ENCODE data around the gene INO80D.
A peak's percentile ranks its signal among the peaks of the same experiment; 100 is the strongest.
"Not testable (repeated sequence)": the region's sequence is repeated elsewhere in the genome, so short reads cannot be mapped to it uniquely, and the experiment has no call there.

INO80D gene, protein sequence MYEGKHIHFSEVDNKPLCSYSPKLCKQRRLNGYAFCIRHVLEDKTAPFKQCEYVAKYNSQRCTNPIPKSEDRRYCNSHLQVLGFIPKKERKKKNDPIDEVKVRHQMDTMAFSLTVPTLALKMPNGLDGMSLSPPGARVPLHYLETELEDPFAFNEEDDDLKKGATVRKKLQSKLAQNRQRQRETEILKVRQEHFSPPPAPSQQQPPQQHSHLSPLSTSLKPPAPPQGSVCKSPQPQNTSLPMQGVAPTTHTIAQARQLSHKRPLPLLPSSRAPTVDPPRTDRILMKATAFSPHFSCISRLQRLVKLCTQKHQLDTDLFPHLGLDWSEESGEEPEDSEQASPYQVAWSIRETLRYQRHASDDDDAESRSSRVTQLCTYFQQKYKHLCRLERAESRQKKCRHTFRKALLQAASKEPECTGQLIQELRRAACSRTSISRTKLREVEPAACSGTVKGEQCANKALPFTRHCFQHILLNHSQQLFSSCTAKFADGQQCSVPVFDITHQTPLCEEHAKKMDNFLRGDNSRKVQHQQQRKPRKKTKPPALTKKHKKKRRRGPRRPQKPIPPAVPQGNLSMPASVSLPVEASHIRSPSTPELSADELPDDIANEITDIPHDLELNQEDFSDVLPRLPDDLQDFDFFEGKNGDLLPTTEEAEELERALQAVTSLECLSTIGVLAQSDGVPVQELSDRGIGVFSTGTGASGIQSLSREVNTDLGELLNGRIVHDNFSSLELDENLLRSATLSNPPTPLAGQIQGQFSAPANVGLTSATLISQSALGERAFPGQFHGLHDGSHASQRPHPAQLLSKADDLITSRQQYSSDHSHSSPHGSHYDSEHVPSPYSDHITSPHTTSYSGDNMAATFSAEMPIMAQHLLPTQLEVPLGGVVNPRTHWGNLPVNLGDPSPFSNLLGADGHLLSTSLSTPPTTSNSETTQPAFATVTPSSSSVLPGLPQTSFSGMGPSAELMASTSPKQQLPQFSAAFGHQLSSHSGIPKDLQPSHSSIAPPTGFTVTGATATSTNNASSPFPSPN

DNA sequence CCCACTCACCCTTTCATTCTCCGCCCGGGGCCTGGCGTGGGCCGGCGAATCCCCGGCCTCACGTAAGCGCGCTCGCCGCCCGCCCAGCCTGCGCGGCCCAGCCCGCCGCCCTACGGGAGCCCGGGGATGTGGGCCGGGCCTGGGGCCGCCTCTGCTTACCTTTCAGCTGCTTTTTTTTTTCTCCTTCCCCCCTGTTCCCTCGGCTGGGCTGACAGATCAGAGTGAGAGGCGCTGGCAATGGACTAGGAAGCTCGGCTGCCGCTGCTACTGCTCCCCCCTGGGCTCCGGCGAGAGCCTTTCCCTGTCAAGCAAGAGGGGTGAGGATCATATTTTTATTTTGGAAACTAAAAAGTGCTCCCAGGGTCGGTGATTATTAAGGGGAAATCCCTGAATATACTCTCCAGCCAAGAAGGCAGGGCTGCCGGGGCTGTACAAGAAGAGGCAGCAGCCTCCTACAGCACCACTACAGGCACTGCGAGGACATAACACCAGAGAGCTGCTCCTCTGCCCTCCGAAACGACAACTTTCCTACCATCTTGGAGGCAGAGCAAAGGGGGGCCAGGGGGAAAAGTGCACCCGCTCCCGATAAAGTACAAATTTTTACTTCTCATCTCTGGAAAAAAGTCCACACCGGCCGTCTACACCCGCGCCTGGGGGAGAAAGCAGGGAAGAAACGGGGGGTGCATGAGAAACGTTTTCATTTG, at the start of gene INO80D:
INO80D (minus strand) TSS at position 433 of the 704 bp plus-strand sequence. CDS start 23,158 bp downstream, outside the sequence.
- DNase-seq, result peak; percentile 84

DNA sequence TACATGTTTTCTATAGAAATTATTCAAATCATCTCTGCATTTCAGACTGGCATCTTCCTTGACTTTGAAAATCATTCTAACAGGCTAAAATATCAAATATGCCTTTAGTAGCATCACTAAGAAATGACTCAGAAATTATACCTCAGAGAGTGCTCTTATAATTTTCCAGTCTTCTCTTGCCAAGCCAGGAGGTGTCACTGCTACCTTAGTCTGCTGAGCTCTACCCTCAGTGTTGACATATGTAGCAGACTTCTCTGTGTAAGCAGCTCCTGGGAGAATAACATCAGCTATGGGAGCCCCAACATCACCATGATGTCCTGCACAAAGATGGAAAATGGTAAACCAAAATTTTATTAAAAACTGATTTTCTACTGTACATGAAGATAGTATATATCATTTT, 41.7 kb upstream of the INO80D start:
- no peak for DNase-seq

- DNase-seq, result no peak
Observed at GRCh38 chr2:206125901-206126300, 39.9 kb upstream of the INO80D start.

DNA sequence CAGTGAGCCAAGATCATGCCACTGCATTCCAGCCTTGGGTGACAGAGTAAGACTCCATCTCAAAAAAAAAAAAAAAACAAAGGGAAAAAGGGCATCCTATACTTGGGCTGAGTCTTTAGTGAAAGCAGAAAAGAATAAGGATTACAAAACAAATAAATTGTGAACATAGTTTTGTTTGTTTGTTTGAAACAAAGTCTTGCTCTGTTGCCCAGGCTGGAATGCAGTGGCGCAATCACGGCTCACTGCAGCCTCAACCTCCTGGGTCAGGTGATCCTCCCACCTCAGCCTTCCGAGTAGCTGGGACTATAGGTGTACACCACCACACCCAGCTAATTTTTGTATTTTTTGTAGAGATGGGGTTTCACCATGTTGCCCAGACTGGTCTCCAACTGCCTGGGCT, 36.6 kb upstream of the INO80D start:
- DNase-seq, result not testable (repeated sequence)

- no peak for DNase-seq
Observed at GRCh38 chr2:206116278-206116677, 30.3 kb upstream of the INO80D start.

DNA sequence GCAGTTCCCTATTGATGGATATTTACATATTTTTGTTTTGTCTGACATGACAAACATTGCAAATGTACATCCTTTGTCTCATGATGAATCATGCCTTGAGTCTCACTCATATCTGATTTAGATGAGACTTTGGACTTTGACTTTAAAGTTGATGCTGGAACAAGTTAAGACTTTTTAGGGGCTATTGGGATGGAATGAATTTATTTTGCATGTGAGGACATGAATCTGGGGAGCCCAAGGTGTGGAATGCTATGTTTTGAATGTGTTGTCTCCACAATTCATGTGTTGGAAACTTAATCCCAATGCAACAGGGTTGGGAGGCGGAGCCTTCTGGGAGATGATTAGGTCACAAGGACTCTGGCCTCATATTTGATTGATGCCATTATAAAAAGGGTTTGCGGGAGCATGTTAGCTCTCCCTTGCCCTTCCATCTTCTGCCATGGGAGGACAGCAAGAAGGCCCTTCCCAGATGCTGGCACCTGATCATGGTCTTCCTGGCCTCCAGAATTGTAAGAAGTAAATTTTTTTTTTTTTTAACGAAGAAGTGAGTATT, 29.1 kb upstream of the INO80D start:
- DNase-seq, result no peak

GRCh38 chr2:206112846-206113547, 27.0 kb upstream of the INO80D start:
- no peak for DNase-seq

DNA sequence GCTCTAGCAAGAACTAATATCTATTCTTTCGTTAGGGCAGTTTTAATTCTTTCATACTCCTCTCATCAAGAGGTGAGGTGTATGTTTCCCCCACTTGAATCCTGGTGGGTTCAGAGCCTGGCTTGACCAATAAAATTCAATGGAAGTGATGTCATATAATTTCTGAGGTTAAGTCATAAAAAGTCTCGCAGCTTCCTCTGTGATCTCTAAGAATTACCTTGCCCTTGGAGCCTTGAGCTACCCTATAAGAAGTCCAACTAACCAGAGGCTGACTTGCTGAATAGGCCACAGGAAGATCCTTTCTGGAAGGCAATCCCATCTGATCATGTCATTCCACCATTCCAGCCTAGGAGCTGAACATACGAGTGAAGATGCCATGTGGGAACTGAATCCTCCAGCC, 26.1 kb upstream of the INO80D start:
- no peak for DNase-seq

GRCh38 chr2:206108713-206109112, 22.7 kb upstream of the INO80D start:
- DNase-seq, result no peak

DNA sequence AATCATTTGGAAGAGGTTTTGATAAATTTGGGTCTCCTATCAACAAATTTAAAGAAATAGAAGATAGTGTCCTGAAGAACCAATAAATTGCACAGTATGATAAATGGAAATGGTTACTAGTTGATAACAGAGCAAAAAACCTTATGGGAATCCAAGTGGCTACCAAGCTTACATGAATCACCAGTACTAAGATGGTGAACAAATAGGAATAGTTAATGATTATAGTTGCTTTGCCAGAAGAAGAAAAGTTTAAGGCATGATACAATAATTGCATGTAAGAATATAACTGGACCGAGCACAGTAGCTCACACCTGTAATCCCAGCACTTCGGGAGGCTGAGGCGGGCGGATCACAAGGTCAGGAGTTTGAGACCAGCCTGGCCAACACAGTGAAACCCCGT, 19.6 kb upstream of the INO80D start:
- DNase-seq, result no peak

DNA sequence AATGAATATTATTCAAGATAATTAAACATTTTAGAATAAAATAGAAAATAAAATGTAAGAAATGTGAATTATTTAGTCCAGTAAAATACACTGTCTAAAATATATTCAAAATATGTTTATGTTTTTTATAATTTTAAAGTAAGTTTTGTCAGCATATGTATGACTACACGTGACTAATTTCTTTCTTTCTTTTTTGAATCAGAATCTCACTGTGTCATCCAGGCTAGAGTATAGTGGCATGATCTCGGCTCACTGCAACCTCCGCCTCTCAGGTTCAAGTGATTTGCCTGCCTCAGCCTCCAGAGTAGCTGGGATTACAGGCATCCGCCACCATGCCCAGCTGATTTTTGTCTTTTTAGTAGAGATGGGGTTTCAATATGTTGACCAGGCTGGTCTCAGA, 19.1 kb upstream of the INO80D start:
- DNase-seq, result no peak

- DNase-seq, result not testable (repeated sequence)
Observed at GRCh38 chr2:206098872-206099271, 12.9 kb upstream of the INO80D start.

DNA sequence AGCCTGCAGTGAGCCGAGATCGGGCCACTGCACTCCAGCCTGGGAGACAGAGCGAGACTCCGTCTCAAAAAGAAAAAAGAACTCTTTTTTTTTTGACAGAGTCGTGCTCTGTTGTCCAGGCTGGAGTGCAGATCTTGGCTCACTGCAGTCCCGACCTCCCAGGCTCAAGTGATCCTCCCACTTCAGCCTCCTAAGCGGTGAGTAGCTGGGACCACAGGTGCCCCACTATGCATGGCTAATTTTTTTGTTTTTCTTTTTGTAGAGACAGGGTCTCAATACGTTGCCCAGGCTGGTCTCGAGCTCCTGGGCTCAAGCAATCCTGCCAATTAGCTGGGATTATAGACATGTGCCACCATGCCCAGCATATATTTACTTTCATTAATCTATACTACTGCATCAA, 12.5 kb upstream of the INO80D start:
- DNase-seq, result no peak

- no peak for DNase-seq
Observed at GRCh38 chr2:206096876-206097275, 10.9 kb upstream of the INO80D start.

DNA sequence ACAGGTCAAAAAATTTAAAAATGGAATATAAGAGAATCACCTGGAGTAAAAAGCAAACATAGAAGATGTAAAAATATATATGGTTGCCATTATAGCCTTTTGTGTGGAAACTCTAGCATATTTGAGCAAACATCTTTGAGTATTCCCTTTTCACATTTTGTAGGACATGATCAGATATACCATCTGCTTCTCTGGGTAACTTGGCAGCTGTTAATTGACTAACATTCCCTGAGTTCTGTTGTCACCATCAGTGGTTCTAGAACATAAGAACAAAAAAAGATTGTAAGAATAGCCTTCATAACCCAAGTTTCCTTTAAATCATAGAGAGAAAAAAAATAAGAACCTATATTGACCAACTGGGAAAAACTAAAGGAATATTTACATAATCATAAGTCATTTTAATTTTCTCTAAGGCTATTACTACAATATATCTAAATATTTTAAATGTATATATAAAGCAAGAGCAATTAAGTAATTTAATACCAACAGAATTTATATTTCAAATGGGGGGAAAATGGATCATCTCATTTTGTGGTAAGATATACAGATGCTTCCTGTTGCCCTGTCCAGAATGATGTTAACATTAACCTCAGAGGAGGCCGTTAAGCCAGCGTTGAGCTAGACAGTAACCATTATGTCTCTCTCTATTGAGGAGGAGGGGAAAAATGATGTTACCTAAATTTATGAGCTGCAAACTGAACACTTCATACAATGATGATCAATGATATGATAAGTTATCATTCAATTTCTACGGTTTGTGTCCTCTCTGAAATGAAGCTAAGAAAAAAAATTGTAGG, 9.8 kb upstream of the INO80D start:
- no peak for DNase-seq

DNA sequence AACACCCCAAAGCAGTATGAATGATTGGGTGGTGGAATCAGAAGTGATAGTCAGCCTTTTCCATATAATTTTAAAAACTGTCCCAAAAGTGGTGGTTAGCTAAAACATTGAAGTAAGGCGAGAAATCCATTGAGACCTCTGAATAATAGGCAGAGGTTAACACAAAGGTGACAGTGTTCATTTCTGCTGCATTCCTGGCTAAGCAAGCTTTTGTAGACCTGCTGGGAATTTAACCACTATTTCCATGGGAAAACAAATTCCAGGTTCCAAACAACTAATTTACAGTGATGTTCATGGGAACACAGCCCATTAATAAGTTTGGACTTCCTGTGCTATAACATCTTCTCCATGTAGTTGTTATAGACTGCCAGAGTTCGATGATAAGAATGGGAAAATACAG, 6.3 kb upstream of the INO80D start:
- DNase-seq, result no peak

GRCh38 chr2:206088248-206088647, 2.3 kb upstream of the INO80D start:
- DNase-seq, result no peak

GRCh38 chr2:206086716-206087350, 859 bp upstream of the INO80D start:
- peak; percentile 15 for DNase-seq

DNA sequence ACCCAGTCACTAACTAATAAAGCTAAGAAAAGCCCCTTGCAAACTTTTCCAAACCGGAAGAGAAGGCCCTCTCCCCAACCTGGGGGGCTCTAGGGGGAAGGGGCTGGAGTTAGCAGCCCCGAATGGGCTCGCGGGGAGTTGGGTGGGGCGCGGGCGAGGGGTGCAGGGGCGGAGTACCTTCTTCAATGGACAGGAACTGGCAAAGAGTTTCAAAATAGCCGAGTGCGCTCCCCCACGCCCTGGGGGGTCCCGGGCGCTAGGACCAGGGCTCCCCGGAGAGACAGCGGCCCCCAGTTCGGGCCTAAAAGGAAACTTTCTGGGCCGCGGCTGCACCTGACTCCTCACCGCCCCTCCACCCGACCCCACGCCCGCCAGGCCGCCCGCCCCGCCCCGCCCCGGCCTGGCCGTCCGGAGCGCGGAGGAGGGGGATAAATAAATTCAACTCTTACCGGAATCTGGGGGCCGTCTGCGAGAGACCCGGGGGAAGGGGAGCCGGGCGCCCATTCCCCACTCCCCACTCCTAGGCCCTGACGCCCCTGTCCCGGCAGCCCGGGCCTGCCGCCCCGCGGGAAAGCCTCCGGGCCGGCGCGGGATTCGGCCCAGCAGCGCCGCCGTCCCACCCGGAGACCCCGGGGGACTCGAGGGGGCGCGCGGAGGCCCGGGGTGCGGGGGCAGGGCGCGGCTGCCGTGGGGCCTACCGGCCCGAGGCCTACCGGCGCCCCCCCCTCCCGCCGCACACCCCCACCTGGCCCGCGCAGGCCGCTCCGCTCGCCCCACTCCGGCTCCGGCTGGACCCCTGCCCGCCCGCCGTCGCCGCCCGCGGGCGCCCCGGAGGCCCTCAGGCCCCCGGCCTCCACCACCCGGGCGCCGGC, 868 bp downstream of the INO80D start:
- peak; percentile 48 for DNase-seq

DNA sequence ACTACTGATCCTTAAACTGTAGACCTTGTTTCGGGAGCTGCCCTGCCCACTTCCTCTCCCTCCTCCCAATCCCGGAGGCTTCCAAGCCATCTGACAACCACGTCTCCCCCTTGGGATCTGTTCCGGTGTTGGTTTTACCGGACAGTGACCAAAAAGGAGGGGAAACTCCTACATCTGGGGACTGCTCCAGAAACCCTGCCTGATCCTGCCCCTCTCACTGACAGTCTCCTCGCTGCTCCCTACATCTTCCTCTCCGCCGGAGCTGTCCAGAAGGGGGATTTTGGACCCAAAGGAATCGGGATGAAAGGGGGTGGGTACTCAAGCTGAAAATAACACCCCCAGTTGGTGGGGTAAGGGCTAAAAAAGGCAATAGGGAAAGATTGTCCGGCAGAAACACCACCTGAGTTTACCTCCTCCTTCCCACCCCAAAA, 1.5 kb downstream of the INO80D start:
- DNase-seq, result peak; percentile 20
